ENCODE results near the gene DNAJA3. TPM values are rescaled to one million over a fixed set of nuclear protein-coding genes. Genes with fewer than 3 reads are reported as not detected.

Gene DNAJA3
- polyA plus RNA-seq, 5 donors = 30.6 to 39.5 (median 36.1) TPM

GRCh38 chr16:4467916-4468315 is 42.2 kb downstream of the DNAJA3 start:
- no peak for DNase-seq

GRCh38 chr16:4468972-4469371 is 43.3 kb downstream of the DNAJA3 start:
- DNase-seq = no peak

- DNase-seq = no peak
Observed at GRCh38 chr16:4471869-4472268, 46.2 kb downstream of the DNAJA3 start.

- no peak for DNase-seq
Observed at GRCh38 chr16:4472880-4473279, 47.2 kb downstream of the DNAJA3 start.

- peak; percentile 86 to 87 for DNase-seq
Observed at GRCh38 chr16:4474192-4474961, 48.7 kb downstream of the DNAJA3 start, which contains the start of gene NMRAL1. NMRAL1 (minus strand) TSS chr16:4474625; CDS start chr16:4474132, 493 bp downstream.

- DNase-seq = peak; percentile 88 to 90
Observed at GRCh38 chr16:4475880-4476788, 50.5 kb downstream of the DNAJA3 start, which contains the start of gene HMOX2. HMOX2 (plus strand) TSS chr16:4476398; CDS start chr16:4505525, 29,127 bp downstream.

- no peak for DNase-seq
Observed at GRCh38 chr16:4477966-4478365, 52.3 kb downstream of the DNAJA3 start.

- DNase-seq = no peak
Observed at GRCh38 chr16:4481526-4481925, 55.9 kb downstream of the DNAJA3 start.

GRCh38 chr16:4481963-4482362 is 56.3 kb downstream of the DNAJA3 start:
- no peak for DNase-seq

- DNase-seq = no peak
Observed at GRCh38 chr16:4486126-4486893, 60.6 kb downstream of the DNAJA3 start.

GRCh38 chr16:4487955-4488498 is 62.4 kb downstream of the DNAJA3 start:
- DNase-seq = peak in 1 of 2 donors; percentile 27

GRCh38 chr16:4488499-4488967 is 62.9 kb downstream of the DNAJA3 start:
- no peak for DNase-seq

- no peak for DNase-seq
Observed at GRCh38 chr16:4489030-4489429, 63.4 kb downstream of the DNAJA3 start.

- DNase-seq = no peak
Observed at GRCh38 chr16:4491898-4492297, 66.2 kb downstream of the DNAJA3 start.

- DNase-seq = no peak
Observed at GRCh38 chr16:4494746-4495490, 69.2 kb downstream of the DNAJA3 start.

GRCh38 chr16:4495766-4496165 is 70.1 kb downstream of the DNAJA3 start:
- no peak for DNase-seq

- no peak for DNase-seq
Observed at GRCh38 chr16:4496305-4496704, 70.6 kb downstream of the DNAJA3 start.

GRCh38 chr16:4498546-4499195 is 73.0 kb downstream of the DNAJA3 start:
- DNase-seq = no peak

- DNase-seq = no peak
Observed at GRCh38 chr16:4499196-4499555, 73.5 kb downstream of the DNAJA3 start.

GRCh38 chr16:4500272-4500671 is 74.6 kb downstream of the DNAJA3 start:
- no peak for DNase-seq
